Brain microvascular endothelial cell (primary cell): ENCODE measurements around the gene ZNF670.

Experiments
- DNase-seq: peaks from one replicate; pipeline ENCODE4 v3.0.0-alpha.2; 2020
- H3K27ac ChIP-seq: fragments of 250-450 bp; sonication (Bioruptor Pico); 2 replicates; pipeline ENCODE4 v1.5.1; 2020; ENCODE audit warnings: mild to moderate bottlenecking, moderate library complexity
- H3K27me3 ChIP-seq: fragments of 250-450 bp; sonication (Bioruptor Pico); replicated peaks from 2 replicates; pipeline ENCODE4 v1.5.1; 2020; ENCODE audit warnings: mild to moderate bottlenecking
- H3K36me3 ChIP-seq: fragments of 250-450 bp; sonication (Bioruptor Pico); replicated peaks from 2 replicates; pipeline ENCODE4 v1.5.1; 2020; ENCODE audit warnings: mild to moderate bottlenecking
- H3K4me3 ChIP-seq: 2 replicates; pipeline ENCODE4 v1.5.1; 2011; ENCODE audit warnings: low read depth, mild to moderate bottlenecking, control low read depth, low read length, moderate library complexity
- CTCF ChIP-seq: IDR thresholded peaks from 2 replicates; pipeline ENCODE4 v1.5.1; 2011; ENCODE audit warnings: low read depth, mild to moderate bottlenecking, moderate library complexity, low read length, control low read depth, inconsistent platforms; ENCODE audit errors: missing control alignments
- in situ Hi-C: cut with HindIII; loops from 2 replicates; pipeline ENCODE4 v1.10.0; 2017; ENCODE audit warnings: low sequenced_read_pairs, low pct_ligation_motif_present

Gene ZNF670

GRCh38 chr1:247118946-247119446, 40.4 kb upstream of the ZNF670 start:
- in situ Hi-C loops: no loop called here
- Histone ChIP-seq H3K4me3 (no peak overlapping the region), H3K27ac (no peak overlapping the region), H3K27me3 (no peaks in the 10 kb centered on the region), H3K36me3 (no peaks in the 10 kb centered on the region)
- no peak for DNase-seq
- peak; percentile 40 for TF ChIP-seq CTCF

- H3K27me3 ChIP-seq: no peaks in the 10 kb centered on the region
- H3K36me3 ChIP-seq: no peaks in the 10 kb centered on the region
- H3K27ac ChIP-seq: no peak overlapping the region
- no peak for TF ChIP-seq CTCF
- DNase-seq: no peak
- no peak overlapping the region for H3K4me3 ChIP-seq
- in situ Hi-C loops: no loop called here
These were observed 36.9 kb upstream of the ZNF670 start for GRCh38 chr1:247115545-247115944.

GRCh38 chr1:247115141-247115510, 36.5 kb upstream of the ZNF670 start:
- TF ChIP-seq CTCF: no peak

GRCh38 chr1:247114351-247115140, 35.9 kb upstream of the ZNF670 start:
- DNase-seq: no peak
- Histone ChIP-seq H3K4me3 (no peak overlapping the region), H3K27ac (no peak overlapping the region), H3K27me3 (no peaks in the 10 kb centered on the region), H3K36me3 (no peaks in the 10 kb centered on the region)
- in situ Hi-C loops: no loop called here
- TF ChIP-seq CTCF: no peak

More at GRCh38 chr1:247115141-247115510, 36.5 kb upstream of the ZNF670 start:
- Histone ChIP-seq H3K4me3 (no peak overlapping the region), H3K27ac (no peak overlapping the region), H3K36me3 (no peaks in the 10 kb centered on the region), H3K27me3 (no peaks in the 10 kb centered on the region)
- in situ Hi-C loops: no loop called here
- DNase-seq: no peak

- no peak for TF ChIP-seq CTCF
- Histone ChIP-seq H3K4me3 (no peak overlapping the region), H3K36me3 (no peaks in the 10 kb centered on the region), H3K27me3 (no peaks in the 10 kb centered on the region), H3K27ac (no peak overlapping the region)
- DNase-seq: no peak
- in situ Hi-C loops: no loop called here
These were observed 35.2 kb upstream of the ZNF670 start for GRCh38 chr1:247113733-247114271.
